ENCODE data around the gene SAMD4A. TPM values are rescaled to one million over a fixed set of nuclear protein-coding genes. Genes with fewer than 3 reads are reported as not detected.

Gene SAMD4A
- total RNA-seq, 2 experiments from 2014 or later = 0.06 to 1.0 TPM

DNA sequence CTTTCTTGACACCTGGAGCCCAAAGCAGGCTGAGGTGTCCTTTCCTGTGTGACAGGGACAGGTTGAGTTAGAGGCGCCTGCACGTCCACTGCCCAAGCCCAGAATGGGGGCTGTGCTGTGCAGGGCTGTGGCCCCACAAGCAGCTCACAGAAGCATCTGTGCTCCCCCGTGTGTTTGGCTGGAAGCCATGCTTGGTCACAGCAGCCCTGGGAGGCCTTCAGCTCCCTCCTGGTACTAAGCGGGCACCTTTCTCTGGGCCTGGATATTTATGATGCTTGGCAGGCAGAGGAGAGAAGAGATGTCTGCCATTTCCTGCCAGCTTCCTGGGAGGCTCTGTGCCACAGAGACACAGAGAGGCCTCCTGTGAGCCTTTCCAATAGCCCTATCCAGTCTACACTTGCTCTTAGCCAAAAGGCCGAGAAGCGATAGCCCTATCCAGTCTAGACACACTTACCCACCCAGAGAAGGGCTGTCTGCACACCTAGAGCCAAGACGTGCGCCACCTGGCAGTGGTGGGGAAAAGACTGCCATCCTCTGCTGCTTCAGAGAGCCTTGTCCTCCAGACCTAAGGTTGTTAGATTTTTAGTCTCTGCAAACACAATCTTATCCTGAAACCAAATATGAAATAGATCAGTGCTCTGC lies 218.3 kb downstream of the SAMD4A start:
- H3K27ac ChIP-seq (ENCODE audit: low read depth, low read length, poor library complexity, severe bottlenecking) = no peak overlapping the region
- TF ChIP-seq, protein P1, sequence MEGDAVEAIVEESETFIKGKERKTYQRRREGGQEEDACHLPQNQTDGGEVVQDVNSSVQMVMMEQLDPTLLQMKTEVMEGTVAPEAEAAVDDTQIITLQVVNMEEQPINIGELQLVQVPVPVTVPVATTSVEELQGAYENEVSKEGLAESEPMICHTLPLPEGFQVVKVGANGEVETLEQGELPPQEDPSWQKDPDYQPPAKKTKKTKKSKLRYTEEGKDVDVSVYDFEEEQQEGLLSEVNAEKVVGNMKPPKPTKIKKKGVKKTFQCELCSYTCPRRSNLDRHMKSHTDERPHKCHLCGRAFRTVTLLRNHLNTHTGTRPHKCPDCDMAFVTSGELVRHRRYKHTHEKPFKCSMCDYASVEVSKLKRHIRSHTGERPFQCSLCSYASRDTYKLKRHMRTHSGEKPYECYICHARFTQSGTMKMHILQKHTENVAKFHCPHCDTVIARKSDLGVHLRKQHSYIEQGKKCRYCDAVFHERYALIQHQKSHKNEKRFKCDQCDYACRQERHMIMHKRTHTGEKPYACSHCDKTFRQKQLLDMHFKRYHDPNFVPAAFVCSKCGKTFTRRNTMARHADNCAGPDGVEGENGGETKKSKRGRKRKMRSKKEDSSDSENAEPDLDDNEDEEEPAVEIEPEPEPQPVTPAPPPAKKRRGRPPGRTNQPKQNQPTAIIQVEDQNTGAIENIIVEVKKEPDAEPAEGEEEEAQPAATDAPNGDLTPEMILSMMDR (conservative IDR thresholded peaks at IDR 0.05; ENCODE audit: low read length) = peak; percentile 55
- no peak for TF ChIP-seq EZH2phosphoT487 (IDR thresholded peaks at IDR 0.05; ENCODE audit: borderline replicate concordance, low read depth, low read length)
- H3K79me2 ChIP-seq (ENCODE audit: insufficient read depth, low read depth, low read length) = no peaks in the 10 kb centered on the region
- no peaks in the 10 kb centered on the region for H4K20me1 ChIP-seq (ENCODE audit: insufficient read depth, low read length)
- H2AFZ ChIP-seq (ENCODE audit: low read length) = no peak overlapping the region
- intact Hi-C loops (cut with micrococcal nuclease; ENCODE audit: unreplicated experiment) = no loop called here
- H3K4me1 ChIP-seq (ENCODE audit: insufficient read depth, low read length, poor library complexity, severe bottlenecking) = peaks cover 26% of the 10 kb centered on the region
- peak; percentile 14 for DNase-seq (ENCODE audit: low spot score)
- BruUV-seq (replicated peaks) = no TSS peak
- H3K4me2 ChIP-seq (ENCODE audit: low read length) = no peak overlapping the region
- no peaks in the 10 kb centered on the region for H3K9me3 ChIP-seq (ENCODE audit: low read length)
- CTCF ChIA-PET (ENCODE audit: unreplicated experiment) = interaction anchor here (0.9 to 1.1 kb wide), 2 partner anchors 9 to 19 kb away, joined by 3 read pairs; no protein-coding TSS in a partner anchor
- no peaks in the 10 kb centered on the region for H3K9me2 ChIP-seq (ENCODE audit: insufficient read depth, low read length)
- POLR2A ChIA-PET = no interaction called here
- H3K36me3 ChIP-seq (ENCODE audit: insufficient read depth, low read length) = no peaks in the 10 kb centered on the region
- H3K4me3 ChIP-seq (ENCODE audit: low read depth, low read length, poor library complexity, severe bottlenecking) = no peak overlapping the region

- DNase-seq (ENCODE audit: low spot score) = no peak
Observed at GRCh38 chr14:54785778-54786770, 219.1 kb downstream of the SAMD4A start.

More at GRCh38 chr14:54785778-54786770, 219.1 kb downstream of the SAMD4A start:
- H2AFZ ChIP-seq (ENCODE audit: low read length) = no peak overlapping the region
- H3K36me3 ChIP-seq (ENCODE audit: insufficient read depth, low read length) = no peaks in the 10 kb centered on the region
- intact Hi-C loops (cut with micrococcal nuclease; ENCODE audit: unreplicated experiment) = no loop called here
- peak overlapping the region; percentile 0; the same call in 1 of the 2 replicates for H3K4me2 ChIP-seq (ENCODE audit: low read length)
- H3K79me2 ChIP-seq (ENCODE audit: insufficient read depth, low read depth, low read length) = no peaks in the 10 kb centered on the region
- H3K27ac ChIP-seq (ENCODE audit: low read depth, low read length, poor library complexity, severe bottlenecking) = no peak overlapping the region
- peaks cover 26% of the 10 kb centered on the region for H3K4me1 ChIP-seq (ENCODE audit: insufficient read depth, low read length, poor library complexity, severe bottlenecking)
- POLR2A ChIA-PET = no interaction called here
- no peaks in the 10 kb centered on the region for H3K9me2 ChIP-seq (ENCODE audit: insufficient read depth, low read length)
- no peaks in the 10 kb centered on the region for H3K9me3 ChIP-seq (ENCODE audit: low read length)
- CTCF ChIA-PET (ENCODE audit: unreplicated experiment) = interaction anchor here (0.5 to 1.1 kb wide), 4 partner anchors 10 to 1400 kb away, joined by 3 read pairs; no protein-coding TSS in a partner anchor
- no peaks in the 10 kb centered on the region for H4K20me1 ChIP-seq (ENCODE audit: insufficient read depth, low read length)
- no peak overlapping the region for H3K4me3 ChIP-seq (ENCODE audit: low read depth, low read length, poor library complexity, severe bottlenecking)
- no TSS peak for BruUV-seq (replicated peaks)
- TF ChIP-seq EZH2phosphoT487 (IDR thresholded peaks at IDR 0.05; ENCODE audit: borderline replicate concordance, low read depth, low read length) = no peak
- TF ChIP-seq, protein P1 (conservative IDR thresholded peaks at IDR 0.05; ENCODE audit: low read length) = no peak
